Body of pancreas (tissue), 4 donors: ENCODE measurements around the gene DNAH3. TPM values are rescaled to one million over a fixed set of nuclear protein-coding genes. Genes with fewer than 3 reads are reported as not detected.

Experiments
- ATAC-seq: fragments of 150-250 bp; one replicate; pipeline ENCODE4 v1.9.1; 2016
- DNase-seq, 4 donors: peaks; one replicate each; pipeline ENCODE4 v3.0.0-alpha.2; 2019
- H3K27ac ChIP-seq, 4 donors: fragments of 200-600 bp; sonication (generic); 1 replicate in 3 of 4; 2 replicates in 1 of 4; pipeline versions ENCODE4 v1.5.1 to v1.6.1; 2016 to 2019; ENCODE audit warnings: mild to moderate bottlenecking in 1 of 4, mixed read lengths in 1 of 4, moderate library complexity in 1 of 4
- H3K27me3 ChIP-seq, 2 donors: fragments of 200-600 bp; sonication (generic); one replicate each; pipeline ENCODE4 v1.6.0; 2016; ENCODE audit warnings: mild to moderate bottlenecking in 1 of 2
- H3K36me3 ChIP-seq, 2 donors: fragments of 200-600 bp; sonication (generic); replicated peaks in 1 of 2; 2 replicates each; pipeline ENCODE4 v1.5.1; 2016; ENCODE audit warnings: low read depth in 2 of 2; ENCODE audit not compliant: insufficient read depth in 1 of 2
- H3K4me1 ChIP-seq: fragments of 200-600 bp; sonication (generic); one replicate; pipeline ENCODE4 v1.6.0; 2016
- H3K4me3 ChIP-seq, 2 donors: fragments of 200-600 bp; sonication (generic); 1 replicate in 1 of 2; 2 replicates in 1 of 2; pipeline ENCODE4 v1.5.1; 2016 to 2019
- H3K9me3 ChIP-seq, 3 donors: fragments of 200-600 bp; sonication (generic); 1 replicate in 2 of 3; 2 replicates in 1 of 3; pipeline ENCODE4 v1.5.1; 2016
- POLR2A ChIP-seq, 3 donors: fragments of 450-650 bp; IDR thresholded peaks; one replicate each; pipeline ENCODE4 v1.6.1; 2016; ENCODE audit warnings: antibody characterized with exemption in 3 of 3, mild to moderate bottlenecking in 2 of 3
- WGBS, 2 donors: methylation state at CpG; one replicate each; pipeline ENCODE4 v1.1.5; 2017; 5-methylcytosine and 5-hydroxymethylcytosine counted together
- intact Hi-C: fragments of 100-400 bp; cut with DNase I; formaldehyde crosslinking; loops from one replicate; pipeline ENCODE4 v1.15.1; 2023
- total RNA-seq, 2 donors: library from RNA; depleted of rRNA; stranded (reverse); fragments of >200 nt; gene quantifications; one replicate each; pipeline ENCODE4 v1.1.0, GENCODE V29; 2016
- TF ChIP-seq, protein P1 (sequence below), 7 experiments: fragments of 450-650 bp in 4 of 7; fragments of 200-600 bp in 3 of 7; sonication (generic) in 3 of 7; IDR thresholded peaks; one replicate each; pipeline ENCODE4 v1.5.1; 2016 to 2019; ENCODE audit warnings: antibody characterized with exemption in 7 of 7

DNAH3 gene
- total RNA-seq, 2 donors from 2014 or later: not detected

GRCh38 chr16:21145738-21146137 lies 4.9 kb downstream of the DNAH3 start:
- no peak overlapping the region for H3K27ac ChIP-seq
- WGBS, 2 donors: 27 to 31% methylated on average over 5 of the region's 5 CpGs
- H3K4me3 ChIP-seq: no peak overlapping the region
- peaks cover 6% of the 10 kb centered on the region for H3K4me1 ChIP-seq
- DNase-seq: no peak
- H3K36me3 ChIP-seq: no peaks in the 10 kb centered on the region
- no peak for TF ChIP-seq POLR2A (IDR thresholded peaks at IDR 0.05)
- TF ChIP-seq, protein P1, sequence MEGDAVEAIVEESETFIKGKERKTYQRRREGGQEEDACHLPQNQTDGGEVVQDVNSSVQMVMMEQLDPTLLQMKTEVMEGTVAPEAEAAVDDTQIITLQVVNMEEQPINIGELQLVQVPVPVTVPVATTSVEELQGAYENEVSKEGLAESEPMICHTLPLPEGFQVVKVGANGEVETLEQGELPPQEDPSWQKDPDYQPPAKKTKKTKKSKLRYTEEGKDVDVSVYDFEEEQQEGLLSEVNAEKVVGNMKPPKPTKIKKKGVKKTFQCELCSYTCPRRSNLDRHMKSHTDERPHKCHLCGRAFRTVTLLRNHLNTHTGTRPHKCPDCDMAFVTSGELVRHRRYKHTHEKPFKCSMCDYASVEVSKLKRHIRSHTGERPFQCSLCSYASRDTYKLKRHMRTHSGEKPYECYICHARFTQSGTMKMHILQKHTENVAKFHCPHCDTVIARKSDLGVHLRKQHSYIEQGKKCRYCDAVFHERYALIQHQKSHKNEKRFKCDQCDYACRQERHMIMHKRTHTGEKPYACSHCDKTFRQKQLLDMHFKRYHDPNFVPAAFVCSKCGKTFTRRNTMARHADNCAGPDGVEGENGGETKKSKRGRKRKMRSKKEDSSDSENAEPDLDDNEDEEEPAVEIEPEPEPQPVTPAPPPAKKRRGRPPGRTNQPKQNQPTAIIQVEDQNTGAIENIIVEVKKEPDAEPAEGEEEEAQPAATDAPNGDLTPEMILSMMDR (IDR thresholded peaks at IDR 0.05): no peak
- no peaks in the 10 kb centered on the region for H3K27me3 ChIP-seq
- no peak for ATAC-seq
- intact Hi-C loops: no loop called here
- H3K9me3 ChIP-seq: no peaks in the 10 kb centered on the region

DNA sequence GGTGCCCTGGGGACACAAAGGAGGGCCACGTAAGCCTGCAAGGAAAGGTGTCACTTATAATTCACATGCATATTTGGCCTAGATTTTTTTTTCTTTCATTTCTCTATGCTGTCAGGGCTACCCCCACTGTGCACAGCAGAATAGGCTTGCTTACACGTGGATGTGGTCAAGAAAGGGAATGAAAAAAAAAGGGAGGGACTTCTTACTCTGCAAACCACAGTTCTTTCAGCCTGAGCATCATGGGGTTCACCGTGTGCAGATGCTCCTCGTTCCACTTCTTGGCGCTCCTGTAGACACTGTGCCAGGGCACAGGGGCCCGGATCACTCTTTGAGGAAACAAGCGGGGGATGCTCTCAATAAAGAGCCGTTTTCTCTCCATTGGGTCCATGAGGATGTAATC lies 16.6 kb downstream of the DNAH3 start:
- TF ChIP-seq POLR2A (IDR thresholded peaks at IDR 0.05): no peak
- TF ChIP-seq, protein P1 (IDR thresholded peaks at IDR 0.05): no peak
- WGBS, 2 donors: 70 to 72% methylated on average over 8 of the region's 8 CpGs
- Histone ChIP-seq H3K27ac (no peak overlapping the region), H3K9me3 (no peaks in the 10 kb centered on the region), H3K27me3 (no peaks in the 10 kb centered on the region), H3K4me3 (no peak overlapping the region), H3K4me1 (no peaks in the 10 kb centered on the region), H3K36me3 (no peaks in the 10 kb centered on the region)
- ATAC-seq: no peak
- DNase-seq: no peak
- intact Hi-C loops: no loop called here

GRCh38 chr16:21130811-21131210 lies 19.8 kb downstream of the DNAH3 start:
- 86 to 87% methylated on average over 3 of the region's 3 CpGs for WGBS, 2 donors

GRCh38 chr16:21128991-21129390 lies 21.7 kb downstream of the DNAH3 start:
- intact Hi-C loops: no loop called here
- H3K4me3 ChIP-seq: no peak overlapping the region
- H3K36me3 ChIP-seq: no peaks in the 10 kb centered on the region
- 80% methylated on average over 6 of the region's 6 CpGs for WGBS, 2 donors
- H3K4me1 ChIP-seq: no peaks in the 10 kb centered on the region
- H3K9me3 ChIP-seq: no peaks in the 10 kb centered on the region
- H3K27ac ChIP-seq: no peak overlapping the region
- no peaks in the 10 kb centered on the region for H3K27me3 ChIP-seq
- ATAC-seq (no peak), DNase-seq (no peak)
- TF ChIP-seq, protein P1 (IDR thresholded peaks at IDR 0.05): no peak
- no peak for TF ChIP-seq POLR2A (IDR thresholded peaks at IDR 0.05)

More at GRCh38 chr16:21130811-21131210, 19.8 kb downstream of the DNAH3 start:
- Histone ChIP-seq H3K36me3 (no peaks in the 10 kb centered on the region), H3K27ac (no peak overlapping the region), H3K9me3 (no peaks in the 10 kb centered on the region), H3K27me3 (no peaks in the 10 kb centered on the region), H3K4me1 (no peaks in the 10 kb centered on the region), H3K4me3 (no peak overlapping the region)
- TF ChIP-seq, protein P1 (IDR thresholded peaks at IDR 0.05): no peak
- no peak for TF ChIP-seq POLR2A (IDR thresholded peaks at IDR 0.05)
- intact Hi-C loops: no loop called here
- DNase-seq (no peak), ATAC-seq (no peak)

DNA sequence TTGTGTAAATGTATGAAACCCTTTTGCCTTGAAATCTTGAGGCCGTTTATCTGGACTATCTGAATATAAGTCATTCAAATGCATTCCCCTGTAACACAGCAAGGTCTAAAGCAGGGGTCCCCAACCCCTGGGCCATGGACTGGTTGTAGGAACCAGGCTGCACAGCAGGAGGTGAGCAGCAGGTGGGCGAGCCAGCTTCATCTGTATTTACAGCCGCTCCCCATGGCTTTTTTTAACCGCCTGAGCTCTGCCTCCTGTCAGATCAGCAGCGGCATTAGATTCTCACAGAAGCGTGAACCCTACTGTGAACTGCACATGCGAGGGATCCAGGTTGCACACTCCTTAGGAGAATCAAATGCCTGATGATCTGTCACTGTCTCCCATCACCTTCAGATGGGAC lies 24.1 kb downstream of the DNAH3 start:
- no peaks in the 10 kb centered on the region for H3K9me3 ChIP-seq
- TF ChIP-seq, protein P1 (IDR thresholded peaks at IDR 0.05): no peak
- TF ChIP-seq POLR2A (IDR thresholded peaks at IDR 0.05): no peak
- DNase-seq (no peak), ATAC-seq (no peak)
- no peaks in the 10 kb centered on the region for H3K36me3 ChIP-seq
- no peaks in the 10 kb centered on the region for H3K4me1 ChIP-seq
- H3K27ac ChIP-seq: no peak overlapping the region
- 63% methylated on average over 6 to 7 of the region's 7 CpGs for WGBS, 2 donors
- intact Hi-C loops: no loop called here
- no peaks in the 10 kb centered on the region for H3K27me3 ChIP-seq
- H3K4me3 ChIP-seq: no peak overlapping the region
